IMR-90 (cell line): Measurements from ENCODE around the gene ARL6IP5.

Experiments
- CTCF ChIP-seq: conservative IDR thresholded peaks from 2 replicates; pipeline ENCODE4 v1.5.1; 2012; ENCODE audit warnings: mild to moderate bottlenecking, low read depth, low read length, improper control_type of control experiment
- FOS ChIP-seq: fragments of 150-350 bp; IDR thresholded peaks from 2 replicates; pipeline ENCODE4 v1.6.1; 2016; ENCODE audit warnings: low read depth, low read length
- NFE2L2 ChIP-seq: fragments of 150-350 bp; IDR thresholded peaks from 2 replicates; pipeline ENCODE4 v1.6.1; 2016; ENCODE audit warnings: low read depth, mild to moderate bottlenecking, low read length
- POLR2A ChIP-seq: IDR thresholded peaks from 2 replicates; pipeline ENCODE4 v1.6.1; 2012; ENCODE audit warnings: mild to moderate bottlenecking, low read depth, low read length

- TF ChIP-seq FOS (no peak), CTCF (no peak), POLR2A (no peak), NFE2L2 (no peak)
Measured at GRCh38 chr3:69130689-69131088, 46.0 kb downstream of the ARL6IP5 start.
